GM19372 (cell line): ENCODE data around the gene HLF.

Experiments
- ATAC-seq: cut with Tn5 transposase; IDR thresholded peaks from one replicate; pipeline ENCODE4 v1.9.1; 2021; ENCODE audit warnings: mild to moderate bottlenecking, low read depth, moderate library complexity; ENCODE audit not compliant: unreplicated experiment

The HLF gene

GRCh38 chr17:55304171-55304859, 39.6 kb downstream of the HLF start:
- no peak for ATAC-seq

- no peak for ATAC-seq
Observed at GRCh38 chr17:55305321-55306087, 40.7 kb downstream of the HLF start.

- no peak for ATAC-seq
Observed at GRCh38 chr17:55307879-55308278, 43.1 kb downstream of the HLF start.

- ATAC-seq: no peak
Observed at GRCh38 chr17:55308613-55309391, 44.0 kb downstream of the HLF start.

- no peak for ATAC-seq
Observed at GRCh38 chr17:55311767-55312375, 47.1 kb downstream of the HLF start.

GRCh38 chr17:55312852-55313251, 48.1 kb downstream of the HLF start:
- no peak for ATAC-seq

- ATAC-seq: no peak
Observed at GRCh38 chr17:55314061-55314783, 49.5 kb downstream of the HLF start.

- no peak for ATAC-seq
Observed at GRCh38 chr17:55314784-55315491, 50.2 kb downstream of the HLF start.

- ATAC-seq: no peak
Observed at GRCh38 chr17:55316499-55316898, 51.7 kb downstream of the HLF start.

GRCh38 chr17:55317284-55317683, 52.5 kb downstream of the HLF start:
- no peak for ATAC-seq

- no peak for ATAC-seq
Observed at GRCh38 chr17:55318081-55318480, 53.3 kb downstream of the HLF start.

- ATAC-seq: no peak
Observed at GRCh38 chr17:55318715-55319487, 54.1 kb downstream of the HLF start.

GRCh38 chr17:55319933-55320593, 55.3 kb downstream of the HLF start:
- ATAC-seq: no peak

- no peak for ATAC-seq
Observed at GRCh38 chr17:55320594-55321426, 56.0 kb downstream of the HLF start.

- no peak for ATAC-seq
Observed at GRCh38 chr17:55321427-55322060, 56.8 kb downstream of the HLF start.

- no peak for ATAC-seq
Observed at GRCh38 chr17:55322453-55322985, 57.8 kb downstream of the HLF start.
